Fibroblast of villous mesenchyme (primary cell): ENCODE data around the gene ANGPTL4. TPM values are rescaled to one million over a fixed set of nuclear protein-coding genes. Genes with fewer than 3 reads are reported as not detected.
A peak's percentile ranks its signal among the peaks of the same experiment; 100 is the strongest.
"Not testable (repeated sequence)": the region's sequence is repeated elsewhere in the genome, so short reads cannot be mapped to it uniquely, and the experiment has no call there.

Source experiments
- DNase-seq: peaks from one replicate; pipeline ENCODE4 v3.0.0-alpha.2; 2010; ENCODE audit warnings: low read depth
- H3K4me3 ChIP-seq: 2 replicates; pipeline ENCODE4 v1.5.1; 2011; ENCODE audit warnings: low read depth, mild to moderate bottlenecking, low read length
- CTCF ChIP-seq: IDR thresholded peaks from 2 replicates; pipeline ENCODE4 v1.5.1; 2012; ENCODE audit warnings: low read depth, mild to moderate bottlenecking, low read length; ENCODE audit not compliant: insufficient read depth
- total RNA-seq: library from RNA; depleted of rRNA; stranded (reverse); fragments of >200 nt; gene quantifications from 2 replicates; pipeline ENCODE4 v1.2.3, GENCODE V29; 2012

The ANGPTL4 gene
- total RNA-seq: 0.64 and 1.3 TPM in 2 replicates

- peak; percentile 36 for TF ChIP-seq CTCF
- peak; percentile 91 for DNase-seq
- H3K4me3 ChIP-seq: peak within 1 kb of the TSS; percentile 88
These were observed at the start of gene ANGPTL4 for GRCh38 chr19:8363803-8364771. Gene ANGPTL4, plus strand, starts transcription at chr19:8364155. Its CDS starts 167 bp downstream, at chr19:8364322.

- not testable (repeated sequence) for DNase-seq, H3K4me3 ChIP-seq
These were observed 48.8 kb upstream of the ANGPTL4 start for GRCh38 chr19:8314981-8315640.

- no peak overlapping the region for H3K4me3 ChIP-seq
- no peak for DNase-seq
- no peak for TF ChIP-seq CTCF
These were observed 47.4 kb upstream of the ANGPTL4 start for GRCh38 chr19:8316351-8317125.

GRCh38 chr19:8318835-8319234, 45.1 kb upstream of the ANGPTL4 start:
- not testable (repeated sequence) for H3K4me3 ChIP-seq, DNase-seq

- no peak for TF ChIP-seq CTCF
- peak overlapping the region; percentile 73 for H3K4me3 ChIP-seq
- DNase-seq: no peak
These were observed 44.0 kb upstream of the ANGPTL4 start for GRCh38 chr19:8319807-8320520.

GRCh38 chr19:8320564-8321066, 43.3 kb upstream of the ANGPTL4 start:
- no peak for TF ChIP-seq CTCF
- no peak for DNase-seq
- peak overlapping the region; percentile 73 for H3K4me3 ChIP-seq
